Activated naive CD8-positive, alpha-beta T cell (primary cell): ENCODE results near the gene ARL4D.
"Not testable (repeated sequence)": the region's sequence is repeated elsewhere in the genome, so short reads cannot be mapped to it uniquely, and the experiment has no call there.

Experiments
- H3K27ac Mint-ChIP-seq: one replicate; pipeline ENCODE4 v1.8.0; 2021; ENCODE audit warnings: mixed read lengths
- H3K27me3 Mint-ChIP-seq: one replicate; pipeline ENCODE4 v1.8.0; 2021; ENCODE audit warnings: mixed read lengths
- H3K36me3 Mint-ChIP-seq: one replicate; pipeline ENCODE4 v1.8.0; 2021; ENCODE audit warnings: mixed read lengths
- H3K4me1 Mint-ChIP-seq: one replicate; pipeline ENCODE4 v1.8.0; 2021; ENCODE audit warnings: low read depth, mixed read lengths
- H3K4me3 Mint-ChIP-seq: one replicate; pipeline ENCODE4 v1.8.0; 2021; ENCODE audit warnings: mild to moderate bottlenecking, mixed read lengths
- H3K9me3 Mint-ChIP-seq: one replicate; pipeline ENCODE4 v1.8.0; 2021; ENCODE audit warnings: low read depth, mixed read lengths

Gene ARL4D

GRCh38 chr17:43381204-43381603 is 17.6 kb upstream of the ARL4D start:
- Mint-ChIP-seq H3K4me1 (peaks cover 4% of the 10 kb centered on the region), H3K36me3 (no peaks in the 10 kb centered on the region), H3K9me3 (no peaks in the 10 kb centered on the region)

GRCh38 chr17:43381621-43382020 is 17.2 kb upstream of the ARL4D start:
- H3K36me3 Mint-ChIP-seq: no peaks in the 10 kb centered on the region
- H3K4me3 Mint-ChIP-seq: no peak overlapping the region
- peaks cover 6% of the 10 kb centered on the region for H3K4me1 Mint-ChIP-seq
- no peak overlapping the region for H3K27ac Mint-ChIP-seq
- no peaks in the 10 kb centered on the region for H3K9me3 Mint-ChIP-seq
- H3K27me3 Mint-ChIP-seq: no peaks in the 10 kb centered on the region

More at GRCh38 chr17:43381204-43381603, 17.6 kb upstream of the ARL4D start:
- Mint-ChIP-seq H3K27ac (no peak overlapping the region), H3K27me3 (no peaks in the 10 kb centered on the region), H3K4me3 (no peak overlapping the region)

- Mint-ChIP-seq H3K27ac (no peak overlapping the region), H3K4me3 (no peak overlapping the region), H3K4me1 (peaks cover 13% of the 10 kb centered on the region), H3K36me3 (no peaks in the 10 kb centered on the region), H3K9me3 (no peaks in the 10 kb centered on the region), H3K27me3 (no peaks in the 10 kb centered on the region)
Observed at GRCh38 chr17:43382776-43383175, 16.0 kb upstream of the ARL4D start.

- Mint-ChIP-seq H3K9me3 (no peaks in the 10 kb centered on the region), H3K27ac (no peak overlapping the region)
Observed at GRCh38 chr17:43383372-43383771, 15.4 kb upstream of the ARL4D start.

GRCh38 chr17:43383826-43384475 is 14.8 kb upstream of the ARL4D start:
- H3K9me3 Mint-ChIP-seq: no peaks in the 10 kb centered on the region
- H3K4me3 Mint-ChIP-seq: no peak overlapping the region
- H3K4me1 Mint-ChIP-seq: peaks cover 18% of the 10 kb centered on the region

More at GRCh38 chr17:43383372-43383771, 15.4 kb upstream of the ARL4D start:
- no peaks in the 10 kb centered on the region for H3K36me3 Mint-ChIP-seq
- H3K27me3 Mint-ChIP-seq: no peaks in the 10 kb centered on the region
- peaks cover 16% of the 10 kb centered on the region for H3K4me1 Mint-ChIP-seq
- H3K4me3 Mint-ChIP-seq: no peak overlapping the region

GRCh38 chr17:43384476-43384862 is 14.3 kb upstream of the ARL4D start:
- H3K9me3 Mint-ChIP-seq: no peaks in the 10 kb centered on the region
- no peaks in the 10 kb centered on the region for H3K27me3 Mint-ChIP-seq
- no peak overlapping the region for H3K27ac Mint-ChIP-seq
- no peak overlapping the region for H3K4me3 Mint-ChIP-seq
- no peaks in the 10 kb centered on the region for H3K36me3 Mint-ChIP-seq
- H3K4me1 Mint-ChIP-seq: peaks cover 22% of the 10 kb centered on the region

More at GRCh38 chr17:43383826-43384475, 14.8 kb upstream of the ARL4D start:
- H3K36me3 Mint-ChIP-seq: no peaks in the 10 kb centered on the region
- H3K27me3 Mint-ChIP-seq: no peaks in the 10 kb centered on the region
- H3K27ac Mint-ChIP-seq: no peak overlapping the region

GRCh38 chr17:43385046-43385831 is 13.6 kb upstream of the ARL4D start:
- H3K27ac Mint-ChIP-seq: no peak overlapping the region
- no peaks in the 10 kb centered on the region for H3K27me3 Mint-ChIP-seq
- no peaks in the 10 kb centered on the region for H3K9me3 Mint-ChIP-seq
- H3K36me3 Mint-ChIP-seq: no peaks in the 10 kb centered on the region
- peaks cover 25% of the 10 kb centered on the region for H3K4me1 Mint-ChIP-seq
- no peak overlapping the region for H3K4me3 Mint-ChIP-seq

GRCh38 chr17:43388359-43389045 is 10.3 kb upstream of the ARL4D start:
- H3K36me3 Mint-ChIP-seq: no peaks in the 10 kb centered on the region
- no peaks in the 10 kb centered on the region for H3K9me3 Mint-ChIP-seq
- no peaks in the 10 kb centered on the region for H3K27me3 Mint-ChIP-seq
- peak overlapping the region; percentile 98 for H3K4me3 Mint-ChIP-seq
- peak overlapping the region; percentile 98 for H3K27ac Mint-ChIP-seq
- H3K4me1 Mint-ChIP-seq: peaks cover 25% of the 10 kb centered on the region

GRCh38 chr17:43389046-43389947 is 9.5 kb upstream of the ARL4D start:
- Mint-ChIP-seq H3K9me3 (no peaks in the 10 kb centered on the region), H3K4me3 (peak overlapping the region; percentile 98), H3K27me3 (no peaks in the 10 kb centered on the region), H3K27ac (peak overlapping the region; percentile 98), H3K36me3 (no peaks in the 10 kb centered on the region), H3K4me1 (peaks cover 31% of the 10 kb centered on the region)

- no peaks in the 10 kb centered on the region for H3K27me3 Mint-ChIP-seq
- H3K4me1 Mint-ChIP-seq: peaks cover 26% of the 10 kb centered on the region
- no peaks in the 10 kb centered on the region for H3K9me3 Mint-ChIP-seq
- H3K36me3 Mint-ChIP-seq: no peaks in the 10 kb centered on the region
- no peak overlapping the region for H3K4me3 Mint-ChIP-seq
- no peak overlapping the region for H3K27ac Mint-ChIP-seq
Observed at GRCh38 chr17:43392397-43392796, 6.4 kb upstream of the ARL4D start.

GRCh38 chr17:43393944-43394482 is 4.8 kb upstream of the ARL4D start:
- Mint-ChIP-seq H3K4me1 (peaks cover 27% of the 10 kb centered on the region), H3K27me3 (no peaks in the 10 kb centered on the region), H3K36me3 (no peaks in the 10 kb centered on the region), H3K27ac (peak overlapping the region; percentile 46), H3K9me3 (no peaks in the 10 kb centered on the region), H3K4me3 (no peak overlapping the region)

GRCh38 chr17:43394696-43395095 is 4.1 kb upstream of the ARL4D start:
- H3K27ac Mint-ChIP-seq, H3K36me3 Mint-ChIP-seq, H3K27me3 Mint-ChIP-seq, H3K4me3 Mint-ChIP-seq, H3K9me3 Mint-ChIP-seq: not testable (repeated sequence)
- peaks cover 27% of the 10 kb centered on the region for H3K4me1 Mint-ChIP-seq

GRCh38 chr17:43395165-43395564 is 3.6 kb upstream of the ARL4D start:
- H3K27ac Mint-ChIP-seq: no peak overlapping the region
- no peak overlapping the region for H3K4me3 Mint-ChIP-seq
- H3K36me3 Mint-ChIP-seq: no peaks in the 10 kb centered on the region
- no peaks in the 10 kb centered on the region for H3K9me3 Mint-ChIP-seq
- H3K4me1 Mint-ChIP-seq: peaks cover 26% of the 10 kb centered on the region
- no peaks in the 10 kb centered on the region for H3K27me3 Mint-ChIP-seq

- H3K4me3 Mint-ChIP-seq: no peak overlapping the region
- no peak overlapping the region for H3K27ac Mint-ChIP-seq
- H3K9me3 Mint-ChIP-seq: no peaks in the 10 kb centered on the region
- no peaks in the 10 kb centered on the region for H3K36me3 Mint-ChIP-seq
- peaks cover 39% of the 10 kb centered on the region for H3K4me1 Mint-ChIP-seq
- no peaks in the 10 kb centered on the region for H3K27me3 Mint-ChIP-seq
Observed at GRCh38 chr17:43396491-43397060, 2.2 kb upstream of the ARL4D start.
